ENCODE measurements around the gene S100A6.
"Not testable (repeated sequence)": the region's sequence is repeated elsewhere in the genome, so short reads cannot be mapped to it uniquely, and the experiment has no call there.

DNA sequence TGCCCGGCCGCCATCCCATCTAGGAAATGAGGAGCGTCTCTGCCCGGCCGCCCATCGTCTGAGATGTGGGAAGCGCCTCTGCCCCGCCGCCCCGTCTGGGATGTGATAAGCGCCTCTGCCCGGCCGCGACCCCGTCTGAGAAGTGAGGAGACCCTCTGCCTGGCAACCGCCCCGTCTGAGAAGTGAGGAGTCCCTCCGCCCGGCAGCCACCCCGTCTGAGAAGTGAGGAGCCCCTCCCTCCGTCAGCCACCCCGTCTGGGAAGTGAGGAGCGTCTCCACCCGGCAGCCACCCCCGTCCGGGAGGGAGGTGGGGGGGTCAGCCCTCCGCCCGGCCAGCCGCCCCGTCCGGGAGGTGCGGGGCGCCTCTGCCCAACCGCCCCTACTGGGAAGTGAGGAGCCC, 47.0 kb upstream of the S100A6 start:
- TF ChIP-seq POLR2A, POLR2AphosphoS5, EP300 (IDR thresholded peaks at IDR 0.05): not testable (repeated sequence)
- TF ChIP-seq, protein P1, sequence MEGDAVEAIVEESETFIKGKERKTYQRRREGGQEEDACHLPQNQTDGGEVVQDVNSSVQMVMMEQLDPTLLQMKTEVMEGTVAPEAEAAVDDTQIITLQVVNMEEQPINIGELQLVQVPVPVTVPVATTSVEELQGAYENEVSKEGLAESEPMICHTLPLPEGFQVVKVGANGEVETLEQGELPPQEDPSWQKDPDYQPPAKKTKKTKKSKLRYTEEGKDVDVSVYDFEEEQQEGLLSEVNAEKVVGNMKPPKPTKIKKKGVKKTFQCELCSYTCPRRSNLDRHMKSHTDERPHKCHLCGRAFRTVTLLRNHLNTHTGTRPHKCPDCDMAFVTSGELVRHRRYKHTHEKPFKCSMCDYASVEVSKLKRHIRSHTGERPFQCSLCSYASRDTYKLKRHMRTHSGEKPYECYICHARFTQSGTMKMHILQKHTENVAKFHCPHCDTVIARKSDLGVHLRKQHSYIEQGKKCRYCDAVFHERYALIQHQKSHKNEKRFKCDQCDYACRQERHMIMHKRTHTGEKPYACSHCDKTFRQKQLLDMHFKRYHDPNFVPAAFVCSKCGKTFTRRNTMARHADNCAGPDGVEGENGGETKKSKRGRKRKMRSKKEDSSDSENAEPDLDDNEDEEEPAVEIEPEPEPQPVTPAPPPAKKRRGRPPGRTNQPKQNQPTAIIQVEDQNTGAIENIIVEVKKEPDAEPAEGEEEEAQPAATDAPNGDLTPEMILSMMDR (IDR thresholded peaks at IDR 0.05) = not testable (repeated sequence)

Measured in suprapubic skin (tissue), 4 donors.